GOT3 (cell line): Measurements from ENCODE around the gene SHC2.
"Not testable (repeated sequence)": the region's sequence is repeated elsewhere in the genome, so short reads cannot be mapped to it uniquely, and the experiment has no call there.

Experiments
- DNase-seq: peaks from one replicate; lab custom pipeline; 2025; ENCODE audit warnings: mixed read lengths; lab: John Stamatoyannopoulos, UW

The SHC2 gene

GRCh38 chr19:423691-424466 lies 37.0 kb downstream of the SHC2 start:
- no peak for DNase-seq

GRCh38 chr19:422917-423226 lies 38.0 kb downstream of the SHC2 start:
- not testable (repeated sequence) for DNase-seq

GRCh38 chr19:422213-422916 lies 38.5 kb downstream of the SHC2 start:
- no peak for DNase-seq

DNA sequence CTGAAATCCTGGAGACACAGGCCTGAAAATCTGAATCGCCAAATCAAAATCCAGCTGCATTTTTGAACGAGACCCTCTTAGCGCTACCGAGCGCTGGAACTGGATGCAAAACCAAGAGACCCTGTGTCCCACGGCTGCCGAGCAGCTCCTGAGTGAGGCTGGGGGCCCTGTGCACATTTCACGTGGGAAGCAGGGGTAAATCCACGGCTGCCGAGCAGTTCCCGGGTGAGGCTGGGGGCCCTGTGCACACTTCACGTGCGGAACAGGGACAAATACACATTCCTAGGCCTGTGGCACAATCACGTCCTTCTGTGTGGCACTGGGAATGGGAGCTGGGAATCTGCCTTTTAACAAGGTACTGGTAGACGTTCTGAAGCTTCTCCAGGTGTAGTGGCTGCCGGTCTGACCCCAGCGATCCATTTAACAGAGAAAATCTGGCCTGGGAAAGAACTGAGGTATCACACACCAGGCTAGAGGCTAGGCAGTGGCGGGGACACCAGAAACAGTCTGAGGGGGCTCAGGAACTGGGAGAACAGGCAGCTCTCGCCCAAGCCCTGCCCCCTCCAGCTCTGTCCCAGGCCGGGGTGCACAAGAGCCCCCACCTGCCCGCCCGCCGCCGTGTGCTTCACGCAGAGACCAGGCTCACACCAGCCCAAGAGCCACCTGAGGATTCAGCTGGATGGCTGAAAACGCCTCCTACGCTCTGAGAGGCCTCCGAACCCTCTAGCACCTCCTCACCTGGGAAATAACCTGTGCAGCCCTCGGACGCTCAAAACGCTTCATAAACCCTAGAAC lies 40.9 kb downstream of the SHC2 start:
- DNase-seq, result no peak

GRCh38 chr19:418761-419671 lies 41.8 kb downstream of the SHC2 start:
- DNase-seq, result no peak

DNA sequence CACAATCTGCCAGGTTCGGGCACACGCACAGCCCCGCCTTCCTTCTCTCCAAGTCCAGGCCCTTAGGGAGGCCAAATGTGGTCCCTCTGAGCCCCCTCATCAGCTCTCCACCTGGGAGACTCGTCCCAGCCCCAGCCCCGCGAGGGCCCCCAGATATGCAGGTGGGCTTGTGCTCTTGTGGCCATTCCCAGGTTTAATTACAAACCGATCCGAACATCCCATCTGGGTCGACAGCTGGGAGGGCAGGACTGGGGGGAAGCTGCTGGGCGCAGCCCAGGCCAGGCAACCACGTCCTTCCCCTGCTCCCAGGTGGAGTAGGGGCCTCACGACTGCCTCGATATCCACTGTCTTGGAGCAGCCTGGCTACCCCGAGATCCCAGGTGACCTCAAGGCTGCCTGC lies 44.4 kb downstream of the SHC2 start:
- no peak for DNase-seq

DNA sequence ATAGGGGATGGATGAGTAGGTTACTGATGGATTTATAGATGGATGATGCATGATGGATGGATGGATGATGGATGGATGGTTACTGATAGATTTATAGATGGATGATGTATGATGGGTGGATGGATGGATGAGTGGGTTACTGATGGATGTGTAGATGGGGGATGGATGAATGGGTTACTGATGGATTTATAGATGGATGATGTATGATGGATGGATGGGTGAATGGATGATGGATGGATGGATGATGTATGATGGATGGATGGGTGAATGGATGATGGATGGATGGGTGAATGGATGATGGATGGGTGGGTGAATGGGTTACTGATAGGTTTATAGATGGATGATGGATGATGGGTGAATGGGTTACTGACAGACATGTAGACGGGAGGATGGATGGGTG lies 45.5 kb downstream of the SHC2 start:
- DNase-seq, result no peak

DNA sequence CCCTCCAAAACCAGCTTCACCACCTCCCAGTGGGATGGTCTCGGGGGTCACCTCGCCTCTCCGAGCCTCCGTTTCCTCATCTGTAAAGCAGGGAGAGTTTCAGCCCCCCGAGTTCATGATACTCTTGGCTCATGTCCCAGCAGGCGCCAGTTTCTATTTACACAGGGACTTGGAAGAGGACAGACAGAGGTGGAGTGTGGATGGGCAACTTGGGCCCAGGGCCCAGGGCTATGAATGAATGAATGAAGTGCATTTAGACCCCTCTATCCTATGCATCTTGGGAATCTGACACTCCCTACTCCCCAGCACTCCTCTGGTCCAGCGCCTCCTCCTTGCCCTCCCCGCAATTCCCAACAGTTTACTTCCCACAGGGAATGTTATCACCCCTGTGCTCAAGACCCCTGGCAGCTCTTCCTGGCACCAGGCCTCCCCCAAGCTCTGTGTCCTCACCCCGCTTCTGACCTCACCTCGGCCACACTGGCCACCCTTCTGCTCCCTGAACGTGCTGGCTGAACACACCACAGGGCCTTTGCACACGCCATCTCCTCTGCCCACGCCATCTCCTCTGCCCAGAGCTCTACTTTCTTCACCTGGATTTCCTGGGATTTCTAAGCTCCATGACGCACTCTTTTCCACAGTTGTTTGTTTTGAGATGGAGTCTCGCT lies 46.9 kb downstream of the SHC2 start:
- no peak for DNase-seq

DNA sequence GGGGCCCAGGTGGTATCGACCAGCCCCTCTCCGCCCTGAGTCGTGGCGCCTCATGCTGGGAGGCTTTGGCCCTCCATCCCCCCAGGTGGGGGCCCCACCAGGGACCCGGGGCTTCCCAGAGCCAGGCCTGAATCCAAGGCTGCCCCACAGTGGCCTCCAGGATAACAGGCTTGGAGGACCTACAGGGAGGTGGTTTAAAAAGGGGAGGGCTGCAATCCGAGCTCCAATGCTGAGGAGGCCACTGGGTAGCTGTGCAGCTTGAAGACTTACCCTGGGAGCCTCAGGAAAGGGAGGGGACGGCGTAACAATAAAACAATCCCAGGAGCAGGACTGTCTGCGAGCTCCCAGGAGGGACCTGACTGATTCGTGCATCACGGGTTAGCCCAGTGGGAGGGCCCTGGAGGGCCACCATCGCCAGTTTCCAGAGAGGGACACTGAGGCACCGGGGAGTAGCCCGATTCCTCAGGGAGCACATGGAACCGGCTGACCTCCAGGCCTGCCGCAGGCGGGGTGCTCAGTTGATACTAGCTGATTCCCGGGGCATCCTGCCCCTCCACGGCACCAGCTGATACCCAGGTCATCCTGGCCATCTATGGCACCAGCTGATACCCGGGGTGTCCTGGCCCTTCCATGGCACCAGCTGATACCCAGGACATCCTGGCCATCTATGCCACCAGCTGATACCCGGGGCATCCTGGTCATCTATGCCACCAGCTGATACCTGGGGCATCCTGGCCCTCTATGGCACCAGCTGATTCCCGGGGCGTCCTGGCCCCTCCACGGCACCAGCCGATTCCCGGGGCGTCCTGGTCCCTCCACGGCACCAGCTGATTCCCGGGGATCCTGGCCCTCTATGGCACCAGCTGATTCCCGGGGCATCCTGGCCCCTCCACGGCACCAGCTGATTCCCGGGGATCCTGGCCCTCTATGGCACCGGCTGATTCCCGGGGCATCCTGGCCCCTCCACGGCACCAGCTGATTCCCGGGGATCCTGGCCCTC lies 48.2 kb downstream of the SHC2 start:
- DNase-seq, result no peak

- DNase-seq, result no peak
Measured at GRCh38 chr19:411723-412355, 49.0 kb downstream of the SHC2 start.

- not testable (repeated sequence) for DNase-seq
Measured at GRCh38 chr19:411121-411722, 49.6 kb downstream of the SHC2 start.

GRCh38 chr19:410243-410781 lies 50.5 kb downstream of the SHC2 start:
- no peak for DNase-seq

GRCh38 chr19:409516-410242 lies 51.2 kb downstream of the SHC2 start:
- DNase-seq, result no peak

DNA sequence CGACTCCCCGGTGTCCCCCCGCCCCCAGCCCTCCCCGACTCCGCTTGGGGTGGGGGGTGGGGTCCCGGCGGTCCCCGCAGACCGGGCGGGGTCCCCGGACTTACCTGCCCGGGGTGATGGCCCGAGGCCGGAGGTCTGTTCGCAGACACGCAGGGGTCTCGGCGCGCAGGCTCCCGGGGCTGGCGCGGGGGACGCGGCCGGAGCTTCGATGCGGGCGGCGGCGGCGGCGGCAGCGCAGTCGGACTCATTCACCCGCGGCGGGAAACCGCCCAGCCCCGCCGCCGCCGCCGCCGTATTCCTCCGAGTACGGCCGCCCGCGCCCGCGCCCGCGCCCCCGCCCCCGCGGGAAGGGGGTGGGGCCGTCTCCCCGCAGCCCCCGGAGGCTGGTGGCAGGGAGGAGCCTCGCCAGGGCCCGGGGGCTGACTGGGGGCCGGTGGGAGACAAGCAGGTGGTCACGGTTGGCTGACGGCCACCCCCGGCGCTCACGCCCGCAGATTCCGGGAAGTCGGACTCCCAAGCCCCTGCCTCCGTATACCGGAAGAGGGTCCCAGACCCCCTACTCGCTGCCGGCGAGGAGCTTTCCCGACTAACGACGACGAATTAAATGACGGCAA lies 51.8 kb downstream of the SHC2 start, which contains the start of gene C2CD4C:
TSS of gene C2CD4C (minus strand) at position 246 of the 614 bp plus-strand sequence. CDS start 786 bp downstream, outside the sequence.
- DNase-seq, result no peak

GRCh38 chr19:408441-408901 lies 52.4 kb downstream of the SHC2 start:
- no peak for DNase-seq

GRCh38 chr19:407511-408440 lies 53.1 kb downstream of the SHC2 start:
- no peak for DNase-seq
